GM18498 (cell line): ENCODE results near the gene PLCL1.

Experiments
- ATAC-seq: cut with Tn5 transposase; IDR thresholded peaks from one replicate; pipeline ENCODE4 v1.9.1; 2021; ENCODE audit warnings: mild to moderate bottlenecking, moderate library complexity; ENCODE audit not compliant: unreplicated experiment

PLCL1 gene

GRCh38 chr2:198044777-198045176, 240.4 kb downstream of the PLCL1 start:
- ATAC-seq, result no peak

- no peak for ATAC-seq
These were observed 240.8 kb downstream of the PLCL1 start for GRCh38 chr2:198045227-198045626.

GRCh38 chr2:198052741-198053140, 248.3 kb downstream of the PLCL1 start:
- no peak for ATAC-seq

- ATAC-seq, result no peak
These were observed 248.8 kb downstream of the PLCL1 start for GRCh38 chr2:198053148-198053547.

GRCh38 chr2:198053776-198054175, 249.4 kb downstream of the PLCL1 start:
- ATAC-seq, result no peak

- peak; percentile 94 for ATAC-seq
These were observed 249.9 kb downstream of the PLCL1 start for GRCh38 chr2:198054299-198054698.

- ATAC-seq, result no peak
These were observed 251.3 kb downstream of the PLCL1 start for GRCh38 chr2:198055716-198056115.

- ATAC-seq, result no peak
These were observed 252.4 kb downstream of the PLCL1 start for GRCh38 chr2:198056836-198057235.

GRCh38 chr2:198059800-198060199, 255.4 kb downstream of the PLCL1 start:
- no peak for ATAC-seq

- no peak for ATAC-seq
These were observed 255.9 kb downstream of the PLCL1 start for GRCh38 chr2:198060277-198060676.

- no peak for ATAC-seq
These were observed 258.4 kb downstream of the PLCL1 start for GRCh38 chr2:198062826-198063225.

GRCh38 chr2:198063242-198063641, 258.8 kb downstream of the PLCL1 start:
- no peak for ATAC-seq

- ATAC-seq, result no peak
These were observed 260.9 kb downstream of the PLCL1 start for GRCh38 chr2:198065322-198065721.

- no peak for ATAC-seq
These were observed 262.2 kb downstream of the PLCL1 start for GRCh38 chr2:198066597-198066996.

- no peak for ATAC-seq
These were observed 268.3 kb downstream of the PLCL1 start for GRCh38 chr2:198072655-198073054.

- no peak for ATAC-seq
These were observed 268.9 kb downstream of the PLCL1 start for GRCh38 chr2:198073253-198073652.

GRCh38 chr2:198077477-198077876, 273.1 kb downstream of the PLCL1 start:
- no peak for ATAC-seq

GRCh38 chr2:198080879-198081765, 276.7 kb downstream of the PLCL1 start:
- no peak for ATAC-seq

GRCh38 chr2:198084156-198084555, 279.8 kb downstream of the PLCL1 start:
- no peak for ATAC-seq

- no peak for ATAC-seq
These were observed 291.6 kb downstream of the PLCL1 start for GRCh38 chr2:198096002-198096401.

GRCh38 chr2:198096965-198097364, 292.6 kb downstream of the PLCL1 start:
- ATAC-seq, result no peak

GRCh38 chr2:198097630-198098029, 293.2 kb downstream of the PLCL1 start:
- no peak for ATAC-seq

GRCh38 chr2:198098386-198098785, 294.0 kb downstream of the PLCL1 start:
- no peak for ATAC-seq
